HG03439 (cell line): ENCODE measurements around the gene PTPRB.

Source experiments
- ATAC-seq: cut with Tn5 transposase; IDR thresholded peaks from one replicate; pipeline ENCODE4 v1.9.1; 2021; ENCODE audit warnings: mild to moderate bottlenecking, moderate library complexity; ENCODE audit not compliant: unreplicated experiment

PTPRB gene

GRCh38 chr12:70598467-70599193 lies 38.6 kb downstream of the PTPRB start:
- ATAC-seq, result no peak

- ATAC-seq, result no peak
Observed at GRCh38 chr12:70592664-70593063, 44.6 kb downstream of the PTPRB start.

- no peak for ATAC-seq
Observed at GRCh38 chr12:70590549-70591226, 46.5 kb downstream of the PTPRB start.

GRCh38 chr12:70590051-70590450 lies 47.2 kb downstream of the PTPRB start:
- ATAC-seq, result peak; percentile 89

DNA sequence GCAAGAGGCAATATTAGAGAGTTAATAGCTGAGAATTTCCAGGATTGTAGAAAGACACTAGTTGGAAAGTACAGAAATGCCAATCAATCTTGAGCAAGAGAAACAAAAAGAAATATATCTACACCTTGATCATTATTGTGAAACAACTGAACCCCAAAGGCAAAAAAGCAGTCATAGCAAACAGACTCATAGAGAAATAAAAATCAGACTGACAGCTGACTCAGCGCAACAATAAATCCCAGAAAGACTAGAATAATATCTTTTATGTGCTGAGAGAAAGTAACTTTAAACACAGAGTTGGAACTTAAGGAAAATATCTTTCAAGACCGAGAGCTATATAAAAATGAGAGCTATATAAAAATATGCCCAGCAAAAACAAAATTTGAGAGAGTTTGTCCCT lies 52.9 kb downstream of the PTPRB start:
- ATAC-seq, result no peak

GRCh38 chr12:70583251-70583650 lies 54.0 kb downstream of the PTPRB start:
- ATAC-seq, result no peak

DNA sequence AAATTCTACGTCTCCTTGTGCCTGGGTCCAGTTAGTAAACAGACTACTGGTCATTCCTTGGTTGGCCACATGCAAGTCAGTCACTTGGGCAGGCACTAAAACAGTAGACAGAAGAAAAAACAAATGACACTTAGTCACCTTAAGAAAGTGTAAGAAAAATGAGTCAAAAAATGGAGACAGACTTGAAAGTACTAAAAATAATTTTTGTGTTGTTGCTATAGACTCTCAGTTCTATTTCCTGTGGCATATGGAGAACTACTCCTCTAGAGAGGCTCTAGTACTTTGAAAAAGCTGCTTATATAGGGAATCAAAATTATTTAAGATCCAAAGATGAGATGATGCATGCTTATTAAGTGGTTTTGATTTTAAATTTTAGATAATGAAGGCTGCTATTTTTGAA lies 56.0 kb downstream of the PTPRB start:
- no peak for ATAC-seq

- no peak for ATAC-seq
Observed at GRCh38 chr12:70577283-70577634, 60.0 kb downstream of the PTPRB start.

- ATAC-seq, result no peak
Observed at GRCh38 chr12:70576341-70577282, 60.6 kb downstream of the PTPRB start.

- no peak for ATAC-seq
Observed at GRCh38 chr12:70571705-70572268, 65.4 kb downstream of the PTPRB start.

- ATAC-seq, result no peak
Observed at GRCh38 chr12:70571029-70571428, 66.2 kb downstream of the PTPRB start.

DNA sequence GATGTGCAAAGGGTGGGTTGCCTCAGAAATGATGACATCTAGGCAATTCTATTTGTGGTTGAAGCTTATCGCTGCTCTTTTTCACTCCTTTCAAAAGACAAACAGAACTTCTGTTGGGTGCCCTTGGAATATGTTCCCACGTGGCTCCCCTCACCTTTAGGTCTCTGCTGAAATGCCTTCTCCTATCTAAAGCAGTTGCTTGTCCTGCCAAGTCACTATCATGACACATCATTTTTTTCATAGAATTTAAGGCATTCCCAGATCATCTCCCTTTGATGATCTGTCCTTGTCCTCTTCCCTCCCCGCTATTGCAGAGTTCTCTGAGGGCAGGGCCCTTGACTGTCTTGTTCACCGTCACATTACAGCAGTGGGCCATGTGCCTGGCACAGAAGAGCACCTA lies 75.7 kb downstream of the PTPRB start:
- no peak for ATAC-seq

DNA sequence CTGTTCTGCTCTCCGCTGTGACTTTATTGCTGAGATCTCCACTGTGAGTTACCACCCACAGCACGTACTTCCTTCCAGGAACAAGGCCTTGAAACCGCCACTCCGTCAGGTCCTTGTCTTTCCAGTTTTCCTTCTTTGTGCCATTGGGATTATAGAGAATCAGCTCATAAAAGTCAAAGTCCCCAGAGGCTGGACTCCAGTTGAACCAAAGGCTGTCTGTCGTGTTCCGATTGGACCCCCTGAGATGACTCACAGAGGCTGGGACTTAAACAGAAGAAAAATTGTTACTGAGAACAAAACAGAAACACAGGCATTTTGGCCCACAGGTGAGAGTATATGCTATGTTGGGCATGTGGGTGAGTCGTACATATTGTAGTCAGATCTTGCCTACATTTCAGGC lies 76.6 kb downstream of the PTPRB start:
- no peak for ATAC-seq

DNA sequence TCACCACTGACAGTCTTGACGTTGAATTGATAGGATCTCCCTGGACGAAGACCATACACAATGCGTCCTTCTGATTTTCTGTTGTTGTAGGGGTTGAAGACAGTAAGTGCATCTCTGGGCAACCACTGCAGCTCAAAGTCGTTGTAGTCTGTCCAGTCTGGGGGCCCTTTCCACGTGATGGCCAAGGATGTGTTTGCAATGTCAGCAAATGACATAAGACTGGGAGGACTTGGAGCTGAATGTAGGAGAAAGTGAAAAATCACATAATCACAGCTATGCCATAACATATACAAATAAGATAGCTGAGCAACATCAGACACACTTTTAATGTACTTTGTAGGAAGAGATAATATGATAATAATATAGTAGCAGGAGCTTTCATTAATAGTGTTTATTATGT lies 77.8 kb downstream of the PTPRB start:
- no peak for ATAC-seq

GRCh38 chr12:70557583-70558191 lies 79.5 kb downstream of the PTPRB start:
- ATAC-seq, result no peak

DNA sequence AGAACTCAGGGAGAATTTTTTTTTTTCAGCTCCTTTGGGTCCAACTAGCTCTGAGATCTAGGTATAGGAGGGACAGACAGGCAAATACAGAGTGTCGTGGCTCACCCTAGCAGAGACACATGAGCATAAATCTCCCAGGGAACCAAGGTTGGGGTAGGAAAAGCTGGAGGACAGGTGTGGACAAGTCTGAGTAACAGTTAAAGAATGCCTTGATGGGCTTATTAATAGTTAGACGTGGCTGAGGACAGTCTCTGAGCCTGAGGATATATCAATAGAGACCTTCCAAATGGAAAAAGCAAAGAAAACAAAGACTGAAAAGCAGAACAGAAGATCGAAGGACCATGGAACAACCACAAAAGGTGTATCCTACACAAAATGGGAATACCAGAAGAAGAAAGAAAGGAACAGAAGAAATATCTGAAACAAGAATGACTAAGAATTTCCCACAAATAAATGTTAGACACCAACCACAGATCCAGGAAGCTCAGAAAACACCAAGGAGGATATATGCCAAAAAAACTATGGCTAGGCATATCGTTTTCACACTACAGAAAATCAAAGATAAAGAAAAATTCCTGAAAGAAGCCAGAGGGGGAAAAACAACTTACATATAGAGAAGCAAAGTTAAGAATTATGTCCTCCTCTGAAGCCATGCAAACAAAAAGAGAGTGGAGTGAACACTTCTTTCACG lies 80.9 kb downstream of the PTPRB start:
- no peak for ATAC-seq

DNA sequence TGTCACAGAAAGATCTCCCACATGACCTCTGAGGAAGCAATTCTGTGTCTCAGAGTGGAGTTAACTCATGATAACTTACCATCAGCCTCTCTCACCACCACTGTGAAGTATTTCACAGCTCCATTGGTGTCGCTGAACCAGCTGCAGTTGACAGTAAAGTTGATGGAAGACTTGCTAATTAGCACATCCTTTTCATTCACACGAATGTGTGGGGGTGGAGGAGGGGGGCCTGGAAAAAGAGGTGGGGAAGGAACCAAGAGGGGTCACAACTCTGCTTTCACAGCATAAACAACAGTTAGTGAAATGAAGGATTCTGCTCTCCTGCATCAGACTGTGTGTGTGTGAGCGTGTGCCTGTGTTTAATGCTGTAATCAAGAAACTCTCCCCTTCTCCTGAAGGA lies 82.1 kb downstream of the PTPRB start:
- no peak for ATAC-seq

GRCh38 chr12:70553391-70553859 lies 83.8 kb downstream of the PTPRB start:
- no peak for ATAC-seq

GRCh38 chr12:70551731-70552130 lies 85.5 kb downstream of the PTPRB start:
- no peak for ATAC-seq

GRCh38 chr12:70550180-70550577 lies 87.0 kb downstream of the PTPRB start:
- no peak for ATAC-seq
